ENCODE results near the gene FNIP2.

DNA sequence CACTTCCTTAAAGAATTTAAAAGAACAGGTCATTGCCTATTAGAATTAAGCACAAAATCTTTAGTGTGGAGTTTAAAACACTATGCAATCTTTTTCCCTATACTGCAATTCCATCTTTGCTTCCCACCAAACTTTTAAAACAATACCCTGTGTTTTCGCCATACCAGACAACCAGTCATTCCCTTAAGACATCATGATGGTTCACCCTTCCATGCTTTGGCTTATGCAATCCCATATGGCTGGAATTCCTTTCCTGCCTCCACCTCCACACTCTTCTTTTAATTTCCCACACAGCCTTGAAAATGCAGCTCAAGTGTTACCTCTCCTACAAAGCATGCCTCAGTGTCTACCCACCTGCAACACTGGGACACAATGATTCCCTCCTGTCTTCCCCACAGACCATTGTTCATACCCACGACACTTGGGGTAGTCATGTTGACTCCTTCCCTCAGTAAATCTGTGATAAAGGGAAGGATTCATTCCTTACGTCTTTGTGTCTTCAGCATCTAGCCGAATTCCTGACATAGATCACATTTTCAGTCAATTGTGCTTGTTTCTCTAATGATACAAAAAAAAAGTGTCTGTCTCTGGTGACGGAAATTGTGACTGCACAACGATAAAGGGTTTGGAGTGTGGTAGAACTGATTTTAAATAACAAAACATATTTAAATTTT is 166.3 kb downstream of the FNIP2 start:
- TF ChIP-seq, protein P1, sequence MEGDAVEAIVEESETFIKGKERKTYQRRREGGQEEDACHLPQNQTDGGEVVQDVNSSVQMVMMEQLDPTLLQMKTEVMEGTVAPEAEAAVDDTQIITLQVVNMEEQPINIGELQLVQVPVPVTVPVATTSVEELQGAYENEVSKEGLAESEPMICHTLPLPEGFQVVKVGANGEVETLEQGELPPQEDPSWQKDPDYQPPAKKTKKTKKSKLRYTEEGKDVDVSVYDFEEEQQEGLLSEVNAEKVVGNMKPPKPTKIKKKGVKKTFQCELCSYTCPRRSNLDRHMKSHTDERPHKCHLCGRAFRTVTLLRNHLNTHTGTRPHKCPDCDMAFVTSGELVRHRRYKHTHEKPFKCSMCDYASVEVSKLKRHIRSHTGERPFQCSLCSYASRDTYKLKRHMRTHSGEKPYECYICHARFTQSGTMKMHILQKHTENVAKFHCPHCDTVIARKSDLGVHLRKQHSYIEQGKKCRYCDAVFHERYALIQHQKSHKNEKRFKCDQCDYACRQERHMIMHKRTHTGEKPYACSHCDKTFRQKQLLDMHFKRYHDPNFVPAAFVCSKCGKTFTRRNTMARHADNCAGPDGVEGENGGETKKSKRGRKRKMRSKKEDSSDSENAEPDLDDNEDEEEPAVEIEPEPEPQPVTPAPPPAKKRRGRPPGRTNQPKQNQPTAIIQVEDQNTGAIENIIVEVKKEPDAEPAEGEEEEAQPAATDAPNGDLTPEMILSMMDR (IDR thresholded peaks at IDR 0.05) = no peak
- no peak for TF ChIP-seq POLR2A (IDR thresholded peaks at IDR 0.05)
